SH-SY5Y (cell line): ENCODE data around the gene INTS12.

Experiments used
- GATA2 ChIP-seq: IDR thresholded peaks from 2 replicates; pipeline ENCODE4 v1.6.1; 2011; ENCODE audit warnings: mild to moderate bottlenecking, low read depth, low read length
- GATA3 ChIP-seq: IDR thresholded peaks from 2 replicates; pipeline ENCODE4 v1.6.1; 2011; ENCODE audit warnings: low read depth, mild to moderate bottlenecking, low read length, moderate library complexity

- no peak for TF ChIP-seq GATA2
- no peak for TF ChIP-seq GATA3
These were observed 75.2 kb downstream of the INTS12 start for GRCh38 chr4:105633241-105633640.
